Measurements from ENCODE around the gene CPLX3. TPM values are rescaled to one million over a fixed set of nuclear protein-coding genes. Genes with fewer than 3 reads are reported as not detected.
A peak's percentile ranks its signal among the peaks of the same experiment; 100 is the strongest.

The CPLX3 gene
- total and polyA plus RNA-seq, 10 of the 15 experiments (the other 5 are each of a cell fraction or from before 2014, with no cell fraction given), result 0.02 to 0.04 TPM; not detected in 8

- in situ Hi-C loops (cut with MboI), result no loop called here
- H3K4me2 ChIP-seq (ENCODE audit: control insufficient read depth, insufficient read depth), result peak overlapping the region; percentile 90
- peaks cover 13 to 19% of the 10 kb centered on the region in 2 experiments; a peak in 3 of 4 replicates for H3K36me3 ChIP-seq (ENCODE audit: control insufficient read depth in 2 of 2, insufficient read depth in 2 of 2, low read length in 1 of 2)
- ATAC-seq (no peak), FAIRE-seq (no peak), DNase-seq (ENCODE audit: low read depth, low spot score) (no peak)
- SMC1A ChIA-PET (ENCODE audit: uncharacterized antibody, unreplicated experiment), result interaction anchor here (1.0 to 7.5 kb wide), 5 partner anchors 12 to 222 kb away, joined by 3 to 120 read pairs (median 3); partner anchors contain the start of gene FAM219B
- peaks cover 39% of the 10 kb centered on the region for H3K79me2 ChIP-seq (ENCODE audit: control insufficient read depth, insufficient read depth, low read length)
- H4K20me1 ChIP-seq (ENCODE audit: control insufficient read depth, insufficient read depth), result peaks cover 3% of the 10 kb centered on the region; the same call in 1 of the 2 replicates
- peaks cover 46% of the 10 kb centered on the region for H3K4me1 ChIP-seq (ENCODE audit: control insufficient read depth, insufficient read depth, low read length)
- intact Hi-C loops (cut with micrococcal nuclease; ENCODE audit: unreplicated experiment), result loop anchor here (2.0 to 5.0 kb wide), 2 partner anchors 14 to 46 kb away; no protein-coding TSS in a partner anchor
- no peaks in the 10 kb centered on the region for H3K27me3 ChIP-seq (replicated peaks in 1 of 2; ENCODE audit: control insufficient read depth in 2 of 2, insufficient read depth in 2 of 2, low read length in 1 of 2)
- TF ChIP-seq KAT2A (conservative IDR thresholded peaks at IDR 0.05; ENCODE audit: control insufficient read depth, low read depth, low read length), result no peak
- TF ChIP-seq JUND (IDR thresholded peaks at IDR 0.05; ENCODE audit: low read depth, low read length), result no peak
- TF ChIP-seq RAD21 (IDR thresholded peaks at IDR 0.05; ENCODE audit: insufficient read depth, low read depth, low read length), result no peak
- TF ChIP-seq E2F8 (IDR thresholded peaks at IDR 0.05; ENCODE audit: low read depth, partially characterized antibody), result no peak
- POLR2A ChIA-PET, result interaction anchor here (0.6 to 5.8 kb wide), 11 partner anchors 9 to 322 kb away, joined by 3 to 80 read pairs (median 3); partner anchors contain the start of genes FAM219B and ULK3
- RAD21 ChIA-PET (ENCODE audit: unreplicated experiment), result interaction anchor here (1.0 to 5.6 kb wide), 3 partner anchors 13 to 73 kb away, joined by 3 to 53 read pairs (median 11); no protein-coding TSS in a partner anchor
- WGBS (ENCODE audit: insufficient coverage, insufficient replicate concordance, low lambda C conversion rate, missing lambda C conversion rate), result 100% methylated on average over 1 of the region's 1 CpG
- H2AFZ ChIP-seq (ENCODE audit: control insufficient read depth, low read depth, low read length), result no peak overlapping the region
- no peaks in the 10 kb centered on the region for H3K9me3 ChIP-seq (replicated peaks; ENCODE audit: control insufficient read depth, insufficient read depth, low read length)
- peak overlapping the region; percentile 6; the same call in 1 of the 2 replicates for H3K4me3 ChIP-seq
- CTCF ChIA-PET, result interaction anchor here (0.7 to 5.9 kb wide), 7 partner anchors 12 to 43 kb away, joined by 3 to 76 read pairs (median 8); partner anchors contain the start of gene ULK3
- H3K9ac ChIP-seq (ENCODE audit: control insufficient read depth, insufficient read depth, low read length), result peak overlapping the region; percentile 49; the same call in 1 of the 2 replicates
- peak overlapping the region; percentile 80 for H3K27ac ChIP-seq (ENCODE audit: control insufficient read depth, insufficient read depth)
- BruUV-seq (replicated peaks), result no TSS peak
Measured at GRCh38 chr15:74856537-74856936, 30.1 kb downstream of the CPLX3 start.

All from GM12878 (cell line).